ENCODE data around the gene TLR3.
"Not testable (repeated sequence)": the region's sequence is repeated elsewhere in the genome, so short reads cannot be mapped to it uniquely, and the experiment has no call there.

TLR3 gene

DNA sequence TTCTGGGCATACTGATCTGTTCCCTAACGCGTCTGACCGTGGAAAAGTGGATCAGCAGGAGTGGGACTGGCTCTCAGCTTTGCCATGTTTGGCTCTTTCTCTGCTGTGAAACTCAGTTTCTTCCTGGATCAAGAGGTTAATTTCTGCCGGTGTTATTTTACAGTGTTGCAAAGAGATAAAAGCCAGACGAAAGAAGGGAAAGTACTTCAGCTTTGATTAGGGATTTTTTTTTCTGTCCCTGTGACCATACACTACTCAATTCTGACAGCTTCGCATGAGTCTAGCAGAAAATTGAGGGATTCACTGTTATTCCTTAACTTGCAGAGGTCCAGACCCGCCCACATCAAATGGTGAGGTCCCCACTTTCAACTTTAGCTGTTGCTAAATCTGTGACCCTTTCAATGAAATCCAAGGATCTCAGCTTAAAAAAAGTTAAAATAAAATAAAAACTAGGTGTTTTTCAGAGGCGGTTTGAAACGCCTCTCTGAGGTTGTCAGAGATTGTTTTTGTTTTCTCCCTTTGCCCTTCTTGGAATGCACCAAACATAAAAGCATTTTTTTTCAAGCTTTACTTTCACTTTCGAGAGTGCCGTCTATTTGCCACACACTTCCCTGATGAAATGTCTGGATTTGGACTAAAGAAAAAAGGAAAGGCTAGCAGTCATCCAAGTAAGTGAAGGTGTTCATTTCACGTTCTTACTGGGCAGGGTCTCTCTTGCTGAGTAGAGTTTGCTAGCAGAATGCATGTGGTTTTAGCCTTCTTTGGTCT is at the start of gene TLR3:
TLR3 (plus strand) TSS at position 576 of the 768 bp plus-strand sequence. CDS start 7,464 bp downstream, outside the sequence.
- ATAC-seq, result peak; percentile 28
- DNase-seq, result no peak

GRCh38 chr4:186019269-186019668 is 49.7 kb upstream of the TLR3 start:
- no peak for DNase-seq
- ATAC-seq, result no peak

GRCh38 chr4:186020106-186020792 is 48.7 kb upstream of the TLR3 start:
- DNase-seq (no peak), ATAC-seq (no peak)

- no peak for DNase-seq
- ATAC-seq, result no peak
Measured at GRCh38 chr4:186020793-186021407, 48.1 kb upstream of the TLR3 start.

DNA sequence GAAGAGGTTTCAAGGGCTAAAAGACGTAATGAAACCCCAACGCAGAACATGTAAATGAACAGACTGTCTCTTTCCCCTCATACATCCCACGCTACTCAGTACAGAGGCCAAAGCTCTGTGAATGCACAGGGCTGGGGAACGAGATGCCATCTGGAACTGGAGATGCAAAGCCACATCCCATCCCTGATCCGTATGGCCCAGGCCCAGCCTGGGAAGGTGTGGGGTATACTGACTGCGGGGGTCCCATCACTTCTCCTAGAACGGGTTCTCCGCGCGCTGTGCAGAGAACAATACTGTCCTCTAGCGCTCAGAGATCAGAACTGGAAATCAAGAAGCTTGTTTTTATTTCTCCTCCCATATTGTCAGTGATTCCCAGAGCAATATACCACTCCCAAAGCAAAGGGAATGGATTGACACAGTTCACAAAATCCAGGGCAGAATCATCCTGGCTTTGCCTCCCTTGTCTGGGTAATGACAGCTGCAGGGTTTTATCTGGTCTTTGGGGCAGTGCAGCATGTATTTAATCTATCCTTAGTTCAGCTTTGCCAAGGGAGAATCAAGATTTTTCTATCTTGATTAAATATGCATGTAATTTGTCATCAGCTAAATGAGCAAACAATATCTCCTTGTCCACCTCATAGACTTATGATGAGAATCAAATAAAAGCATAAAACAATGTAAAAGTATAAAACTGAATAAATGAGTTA is 47.3 kb upstream of the TLR3 start:
- DNase-seq (no peak), ATAC-seq (no peak)

GRCh38 chr4:186023975-186024374 is 45.0 kb upstream of the TLR3 start:
- no peak for ATAC-seq
- DNase-seq, result no peak

DNA sequence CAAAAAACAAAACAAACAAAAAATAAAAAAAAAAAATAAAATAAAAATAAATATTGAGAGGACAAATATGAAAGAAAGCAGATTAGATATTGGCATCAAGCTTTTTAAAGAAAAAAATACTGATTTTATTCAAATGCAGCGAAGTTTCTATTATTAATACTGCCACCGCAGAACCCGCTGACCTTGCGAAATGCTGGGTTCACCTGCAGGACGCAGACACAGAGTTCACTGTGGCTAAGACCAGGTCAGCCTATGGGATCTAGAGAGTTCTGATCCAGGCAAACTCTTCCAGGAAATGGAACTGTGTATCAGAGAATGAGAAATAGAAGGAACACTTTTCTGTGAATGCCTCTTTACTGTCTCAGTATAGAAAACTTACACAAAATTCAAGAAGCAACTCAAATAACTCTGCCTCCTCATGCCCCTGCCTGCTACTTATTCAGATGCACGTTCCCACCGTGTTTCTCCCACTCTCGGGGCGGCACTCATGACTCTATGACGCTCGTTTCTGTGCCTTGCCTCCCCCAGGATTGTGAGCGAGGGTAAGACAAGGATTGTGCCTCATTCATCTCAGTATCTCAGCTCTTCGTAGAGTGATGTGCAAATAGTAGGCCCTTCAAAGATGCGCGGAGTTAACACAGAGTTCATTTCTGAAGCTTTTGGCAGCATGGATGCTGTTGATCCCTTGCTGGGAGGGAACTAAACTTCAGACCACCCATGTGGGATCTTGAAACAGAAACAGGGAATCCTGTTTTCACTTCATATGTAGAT is 44.1 kb upstream of the TLR3 start:
- DNase-seq (no peak), ATAC-seq (no peak)

- no peak for ATAC-seq
- DNase-seq, result no peak
Measured at GRCh38 chr4:186025408-186025690, 43.6 kb upstream of the TLR3 start.

DNA sequence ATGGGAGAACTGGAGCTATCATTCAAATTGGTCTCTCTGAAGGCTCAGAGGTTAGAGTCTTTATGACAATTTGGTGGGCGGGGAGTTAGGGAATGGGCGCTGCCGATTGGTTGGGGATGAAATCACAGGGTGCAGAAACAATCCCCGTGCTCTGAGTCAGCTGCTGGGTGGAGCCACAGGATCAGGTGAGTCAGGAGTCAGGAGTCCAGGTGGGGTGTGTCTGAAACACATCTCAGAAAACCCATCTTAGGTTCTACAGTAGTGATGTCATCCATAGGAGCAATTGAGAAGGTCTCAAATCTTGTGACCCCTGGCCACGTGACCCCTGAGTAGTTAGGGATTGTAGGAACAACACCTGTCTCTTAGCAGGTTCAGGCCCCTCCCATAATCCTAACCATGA is 41.6 kb upstream of the TLR3 start:
- no peak for DNase-seq
- ATAC-seq, result no peak

GRCh38 chr4:186029571-186030398 is 39.2 kb upstream of the TLR3 start:
- ATAC-seq (no peak), DNase-seq (no peak)

DNA sequence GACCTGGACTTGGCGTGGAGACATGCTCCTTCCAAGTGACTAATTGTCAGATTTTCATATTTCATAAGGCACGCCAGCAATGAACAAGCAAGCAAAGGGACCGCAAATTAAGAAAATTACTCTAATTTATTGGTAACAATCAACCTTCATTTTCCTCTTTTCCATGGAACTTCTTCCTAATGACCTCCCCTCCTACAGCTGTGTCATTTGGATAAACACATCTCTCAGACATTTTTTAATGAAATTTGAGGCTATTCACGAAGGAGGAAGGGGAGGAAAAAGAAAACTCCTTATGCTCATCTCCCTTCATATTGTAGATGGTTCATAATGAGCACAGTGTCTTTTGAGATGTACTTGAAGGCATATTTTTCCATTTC is 38.6 kb upstream of the TLR3 start:
- no peak for ATAC-seq
- DNase-seq, result no peak

DNA sequence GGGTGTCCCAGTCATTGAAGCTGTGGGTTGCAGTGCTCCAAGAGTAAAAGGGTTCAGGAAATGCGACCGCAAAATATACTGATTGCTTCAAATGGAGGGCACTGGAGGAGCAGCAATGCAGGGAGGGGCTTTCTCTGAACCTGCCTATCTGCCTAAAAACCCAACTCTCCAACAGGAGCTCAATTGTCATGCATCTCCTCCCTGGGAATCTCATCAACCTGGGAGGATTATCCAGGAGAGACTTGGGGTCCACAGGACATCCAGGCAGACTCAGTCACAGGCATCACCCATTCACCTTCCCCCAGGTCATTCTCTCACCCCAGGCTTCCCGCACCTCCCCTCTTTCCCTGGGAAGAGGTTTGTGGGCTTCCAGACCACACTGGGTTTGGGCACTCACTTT is 38.2 kb upstream of the TLR3 start:
- ATAC-seq (no peak), DNase-seq (no peak)

- no peak for ATAC-seq
- no peak for DNase-seq
Measured at GRCh38 chr4:186032259-186032658, 36.7 kb upstream of the TLR3 start.

GRCh38 chr4:186033027-186033426 is 35.9 kb upstream of the TLR3 start:
- ATAC-seq (no peak), DNase-seq (no peak)

DNA sequence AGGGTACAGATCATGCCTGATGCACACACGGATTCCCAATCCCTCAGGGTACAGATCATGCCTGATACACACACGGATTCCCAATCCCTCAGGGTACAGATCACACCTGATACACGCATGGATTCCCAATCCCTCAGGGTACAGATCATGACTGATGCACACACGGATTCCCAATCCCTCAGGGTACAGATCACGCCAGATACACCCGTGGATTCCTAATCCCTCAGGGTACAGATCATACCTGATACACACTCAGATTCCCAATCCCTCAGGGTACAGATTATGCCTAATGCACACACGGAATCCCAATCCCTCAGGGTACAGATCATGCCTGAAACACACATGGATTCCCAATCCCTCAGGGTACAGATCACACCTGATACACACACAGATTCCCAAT is 34.3 kb upstream of the TLR3 start:
- ATAC-seq, DNase-seq: not testable (repeated sequence)

GRCh38 chr4:186036976-186037581 is 31.9 kb upstream of the TLR3 start:
- ATAC-seq (no peak), DNase-seq (no peak)

- ATAC-seq, result no peak
- DNase-seq, result peak; percentile 12
Measured at GRCh38 chr4:186037692-186038658, 31.0 kb upstream of the TLR3 start.

- DNase-seq (no peak), ATAC-seq (no peak)
Measured at GRCh38 chr4:186039697-186040096, 29.3 kb upstream of the TLR3 start.

GRCh38 chr4:186040316-186040715 is 28.6 kb upstream of the TLR3 start:
- ATAC-seq, result no peak
- no peak for DNase-seq

GRCh38 chr4:186047501-186047900 is 21.5 kb upstream of the TLR3 start:
- DNase-seq, ATAC-seq: not testable (repeated sequence)
